A549 (cell line): ENCODE data around the gene ZNF506.

Experiments
- CTCF ChIP-seq: fragments of >200 bp; sonication (Bioruptor Twin); formaldehyde crosslinking; IDR thresholded peaks from 3 replicates; pipeline ENCODE4 v1.5.1; 2016
- HOXA7 ChIP-seq: fragments of 250-450 bp; sonication (Bioruptor Pico); IDR thresholded peaks from 2 replicates; pipeline ENCODE4 v1.5.0; 2020; ENCODE audit warnings: mild to moderate bottlenecking, moderate library complexity
- MAFK ChIP-seq: fragments of 450-650 bp; IDR thresholded peaks from 2 replicates; pipeline ENCODE4 v1.6.1; 2014; ENCODE audit not compliant: partially characterized antibody
- POLR2A ChIP-seq: IDR thresholded peaks from 2 replicates; pipeline ENCODE4 v1.6.1; 2012; ENCODE audit warnings: mild to moderate bottlenecking, low read length
- REST ChIP-seq: fragments of 200-600 bp; sonication (generic); IDR thresholded peaks from 2 replicates; pipeline ENCODE4 v1.6.1; 2016; ENCODE audit warnings: antibody characterized with exemption, mild to moderate bottlenecking, moderate library complexity

- no peak for TF ChIP-seq POLR2A
- no peak for TF ChIP-seq CTCF
- TF ChIP-seq HOXA7 (CRISPR knock-in tag) = no peak
- no peak for TF ChIP-seq REST
- no peak for TF ChIP-seq MAFK
Observed at GRCh38 chr19:19746286-19747213, 75.0 kb downstream of the ZNF506 start.
